ENCODE measurements around the gene ITGAE.

The ITGAE gene

GRCh38 chr17:3692346-3692745 is 108.6 kb downstream of the ITGAE start:
- no peak overlapping the region for H3K4me2 ChIP-seq (ENCODE audit: low read length, poor library complexity, severe bottlenecking)
- no peak overlapping the region for H4K8ac ChIP-seq (ENCODE audit: low read length)
- no peak overlapping the region for H3K18ac ChIP-seq (ENCODE audit: low read depth in 1 of 2, low read length in 2 of 2)
- H3K23ac ChIP-seq (ENCODE audit: low read length in 2 of 2): no peak overlapping the region
- H2AFZ ChIP-seq (ENCODE audit: low read depth, low read length): no peak overlapping the region
- DNase-seq: no peak
- H3K4me3 ChIP-seq (ENCODE audit: insufficient read depth in 1 of 2, low read depth in 1 of 2, low read length in 2 of 2): no peak overlapping the region
- H3K36me3 ChIP-seq (ENCODE audit: control insufficient read depth in 1 of 2, insufficient read depth in 2 of 2, low read depth in 1 of 2, low read length in 2 of 2): no peaks in the 10 kb centered on the region
- H2AK5ac ChIP-seq (ENCODE audit: low read length, severe bottlenecking): no peak overlapping the region
- no peak overlapping the region for H2BK12ac ChIP-seq (ENCODE audit: low read length in 2 of 2)
- H3K4ac ChIP-seq (ENCODE audit: low read depth in 1 of 2, low read length in 2 of 2): no peak overlapping the region
- H3K4me1 ChIP-seq (ENCODE audit: control insufficient read depth, insufficient read depth, low read depth, low read length): peaks cover 17% of the 10 kb centered on the region
- 91% methylated on average over 9 of the region's 9 CpGs for WGBS
- H3K79me1 ChIP-seq (replicated peaks; ENCODE audit: low read length, poor library complexity, severe bottlenecking): no peaks in the 10 kb centered on the region
- H3K27ac ChIP-seq (ENCODE audit: low read length, poor library complexity, severe bottlenecking): no peak overlapping the region
- no peak overlapping the region for H3K14ac ChIP-seq (ENCODE audit: low read length in 2 of 2)
- H2BK120ac ChIP-seq (ENCODE audit: low read depth, low read length): no peak overlapping the region
- H3K27me3 ChIP-seq (ENCODE audit: control insufficient read depth in 1 of 2, insufficient read depth in 1 of 2, low read length in 2 of 2): peaks cover 33 to 39% of the 10 kb centered on the region in 2 experiments
- no peak overlapping the region for H4K91ac ChIP-seq (ENCODE audit: low read length)
- H2BK15ac ChIP-seq (ENCODE audit: low read depth, poor library complexity, severe bottlenecking): no peak overlapping the region
- no peak overlapping the region for H2BK5ac ChIP-seq (ENCODE audit: low read depth, low read length, poor library complexity, severe bottlenecking)
- no peak overlapping the region for H3K9ac ChIP-seq (ENCODE audit: low read length)
- no peaks in the 10 kb centered on the region for H3K9me3 ChIP-seq (ENCODE audit: control insufficient read depth, low read length)

- no peaks in the 10 kb centered on the region for H3K9me3 ChIP-seq (ENCODE audit: control insufficient read depth, low read length)
- no peak overlapping the region for H4K8ac ChIP-seq (ENCODE audit: low read length)
- H3K27ac ChIP-seq (ENCODE audit: low read length, poor library complexity, severe bottlenecking): no peak overlapping the region
- H4K91ac ChIP-seq (ENCODE audit: low read length): no peak overlapping the region
- no peak overlapping the region for H3K4me3 ChIP-seq (ENCODE audit: insufficient read depth in 1 of 2, low read depth in 1 of 2, low read length in 2 of 2)
- no peak overlapping the region for H2BK5ac ChIP-seq (ENCODE audit: low read depth, low read length, poor library complexity, severe bottlenecking)
- H2AFZ ChIP-seq (ENCODE audit: low read depth, low read length): no peak overlapping the region
- no peak for DNase-seq
- H3K79me1 ChIP-seq (replicated peaks; ENCODE audit: low read length, poor library complexity, severe bottlenecking): no peaks in the 10 kb centered on the region
- no peak overlapping the region for H3K14ac ChIP-seq (ENCODE audit: low read length in 2 of 2)
- H2BK12ac ChIP-seq (ENCODE audit: low read length in 2 of 2): no peak overlapping the region
- H3K18ac ChIP-seq (ENCODE audit: low read depth in 1 of 2, low read length in 2 of 2): no peak overlapping the region
- H2AK5ac ChIP-seq (ENCODE audit: low read length, severe bottlenecking): no peak overlapping the region
- no peak overlapping the region for H3K9ac ChIP-seq (ENCODE audit: low read length)
- H3K4me1 ChIP-seq (ENCODE audit: control insufficient read depth, insufficient read depth, low read depth, low read length): peaks cover 17% of the 10 kb centered on the region
- H3K27me3 ChIP-seq (ENCODE audit: control insufficient read depth in 1 of 2, insufficient read depth in 1 of 2, low read length in 2 of 2): peaks cover 26 to 34% of the 10 kb centered on the region in 2 experiments
- no peak overlapping the region for H2BK120ac ChIP-seq (ENCODE audit: low read depth, low read length)
- no peak overlapping the region for H3K4ac ChIP-seq (ENCODE audit: low read depth in 1 of 2, low read length in 2 of 2)
- no peaks in the 10 kb centered on the region for H3K36me3 ChIP-seq (ENCODE audit: control insufficient read depth in 1 of 2, insufficient read depth in 2 of 2, low read depth in 1 of 2, low read length in 2 of 2)
- no peak overlapping the region for H3K23ac ChIP-seq (ENCODE audit: low read length in 2 of 2)
- 88% methylated on average over 15 of the region's 16 CpGs for WGBS
- no peak overlapping the region for H2BK15ac ChIP-seq (ENCODE audit: low read depth, poor library complexity, severe bottlenecking)
- H3K4me2 ChIP-seq (ENCODE audit: low read length, poor library complexity, severe bottlenecking): no peak overlapping the region
Measured at GRCh38 chr17:3691617-3692067, 109.3 kb downstream of the ITGAE start.

GRCh38 chr17:3690094-3690715 is 110.8 kb downstream of the ITGAE start:
- 84% methylated on average over 22 of the region's 22 CpGs for WGBS
- Histone ChIP-seq H3K18ac (ENCODE audit: low read depth in 1 of 2, low read length in 2 of 2) (no peak overlapping the region), H3K27me3 (ENCODE audit: control insufficient read depth in 1 of 2, insufficient read depth in 1 of 2, low read length in 2 of 2) (peaks cover 14 to 27% of the 10 kb centered on the region in 2 experiments), H3K14ac (ENCODE audit: low read length in 2 of 2) (no peak overlapping the region), H3K4ac (ENCODE audit: low read depth in 1 of 2, low read length in 2 of 2) (no peak overlapping the region), H3K9ac (ENCODE audit: low read length) (no peak overlapping the region), H3K23ac (ENCODE audit: low read length in 2 of 2) (no peak overlapping the region), H2BK12ac (ENCODE audit: low read length in 2 of 2) (no peak overlapping the region), H3K27ac (ENCODE audit: low read length, poor library complexity, severe bottlenecking) (no peak overlapping the region), H3K79me1 (replicated peaks; ENCODE audit: low read length, poor library complexity, severe bottlenecking) (no peaks in the 10 kb centered on the region), H2BK120ac (ENCODE audit: low read depth, low read length) (no peak overlapping the region), H2AFZ (ENCODE audit: low read depth, low read length) (no peak overlapping the region), H2AK5ac (ENCODE audit: low read length, severe bottlenecking) (no peak overlapping the region), H2BK15ac (ENCODE audit: low read depth, poor library complexity, severe bottlenecking) (no peak overlapping the region), H3K36me3 (ENCODE audit: control insufficient read depth in 1 of 2, insufficient read depth in 2 of 2, low read depth in 1 of 2, low read length in 2 of 2) (no peaks in the 10 kb centered on the region), H3K4me2 (ENCODE audit: low read length, poor library complexity, severe bottlenecking) (no peak overlapping the region), H3K9me3 (ENCODE audit: control insufficient read depth, low read length) (no peaks in the 10 kb centered on the region), H2BK5ac (ENCODE audit: low read depth, low read length, poor library complexity, severe bottlenecking) (no peak overlapping the region), H3K4me1 (ENCODE audit: control insufficient read depth, insufficient read depth, low read depth, low read length) (peaks cover 8% of the 10 kb centered on the region), H3K4me3 (ENCODE audit: insufficient read depth in 1 of 2, low read depth in 1 of 2, low read length in 2 of 2) (no peak overlapping the region), H4K8ac (ENCODE audit: low read length) (no peak overlapping the region), H4K91ac (ENCODE audit: low read length) (no peak overlapping the region)
- DNase-seq: no peak

DNA sequence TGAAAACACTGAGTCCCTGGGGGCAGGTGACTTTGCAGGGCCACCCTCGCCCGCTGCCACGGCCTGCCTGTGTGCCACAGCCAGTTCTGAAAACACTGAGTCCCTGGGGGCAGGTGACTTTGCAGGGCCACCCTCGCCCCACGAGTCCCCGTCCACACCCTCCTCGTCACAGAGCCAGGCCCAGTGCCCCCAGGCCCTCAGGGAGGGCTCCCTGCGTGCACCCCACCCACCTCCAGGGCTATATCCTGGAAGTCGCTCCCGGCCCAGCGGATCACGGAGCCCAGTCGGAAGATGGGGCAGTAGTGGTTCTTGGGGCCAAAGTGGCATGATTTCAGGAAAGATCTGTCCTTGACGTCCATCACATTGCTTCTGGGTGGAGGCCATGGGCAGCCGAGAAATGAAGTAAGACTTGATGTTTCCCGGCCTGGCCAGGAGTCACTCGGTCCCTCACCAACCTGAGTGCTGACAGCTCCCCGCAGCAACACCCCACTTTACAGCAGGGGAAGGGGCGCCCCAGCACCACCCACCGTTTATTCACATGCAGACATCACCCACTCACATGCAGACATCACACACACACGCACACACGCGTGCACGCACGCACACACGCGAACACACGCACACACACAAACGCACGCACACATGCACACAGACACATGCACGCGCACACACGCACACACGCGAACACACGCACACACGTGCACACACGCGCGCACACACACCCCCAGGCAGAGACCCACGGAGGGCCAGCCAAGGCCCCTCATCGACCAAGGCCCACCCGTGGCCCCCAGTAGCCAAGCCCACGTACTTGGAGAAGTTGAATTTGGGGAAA is 111.5 kb downstream of the ITGAE start:
- DNase-seq: no peak
- Histone ChIP-seq H3K27me3 (ENCODE audit: control insufficient read depth in 1 of 2, insufficient read depth in 1 of 2, low read length in 2 of 2) (peaks cover 7 to 27% of the 10 kb centered on the region in 2 experiments), H3K9ac (ENCODE audit: low read length) (no peak overlapping the region), H2BK5ac (ENCODE audit: low read depth, low read length, poor library complexity, severe bottlenecking) (no peak overlapping the region), H4K8ac (ENCODE audit: low read length) (no peak overlapping the region), H3K27ac (ENCODE audit: low read length, poor library complexity, severe bottlenecking) (no peak overlapping the region), H2BK12ac (ENCODE audit: low read length in 2 of 2) (no peak overlapping the region), H3K23ac (ENCODE audit: low read length in 2 of 2) (no peak overlapping the region), H2AK5ac (ENCODE audit: low read length, severe bottlenecking) (no peak overlapping the region), H3K18ac (ENCODE audit: low read depth in 1 of 2, low read length in 2 of 2) (no peak overlapping the region), H4K91ac (ENCODE audit: low read length) (no peak overlapping the region), H2BK120ac (ENCODE audit: low read depth, low read length) (no peak overlapping the region), H3K4me1 (ENCODE audit: control insufficient read depth, insufficient read depth, low read depth, low read length) (peaks cover 2% of the 10 kb centered on the region), H3K9me3 (ENCODE audit: control insufficient read depth, low read length) (no peaks in the 10 kb centered on the region), H3K36me3 (ENCODE audit: control insufficient read depth in 1 of 2, insufficient read depth in 2 of 2, low read depth in 1 of 2, low read length in 2 of 2) (no peaks in the 10 kb centered on the region), H3K4ac (ENCODE audit: low read depth in 1 of 2, low read length in 2 of 2) (no peak overlapping the region), H3K14ac (ENCODE audit: low read length in 2 of 2) (no peak overlapping the region), H3K4me2 (ENCODE audit: low read length, poor library complexity, severe bottlenecking) (no peak overlapping the region), H2AFZ (ENCODE audit: low read depth, low read length) (no peak overlapping the region), H3K79me1 (replicated peaks; ENCODE audit: low read length, poor library complexity, severe bottlenecking) (no peaks in the 10 kb centered on the region), H2BK15ac (ENCODE audit: low read depth, poor library complexity, severe bottlenecking) (no peak overlapping the region), H3K4me3 (ENCODE audit: insufficient read depth in 1 of 2, low read depth in 1 of 2, low read length in 2 of 2) (no peak overlapping the region)
- 96% methylated on average over 41 of the region's 44 CpGs for WGBS

Measured in mesenchymal stem cell (in vitro differentiated cells and primary cell).